ENCODE measurements around the gene SLCO3A1.

SLCO3A1 gene

DNA sequence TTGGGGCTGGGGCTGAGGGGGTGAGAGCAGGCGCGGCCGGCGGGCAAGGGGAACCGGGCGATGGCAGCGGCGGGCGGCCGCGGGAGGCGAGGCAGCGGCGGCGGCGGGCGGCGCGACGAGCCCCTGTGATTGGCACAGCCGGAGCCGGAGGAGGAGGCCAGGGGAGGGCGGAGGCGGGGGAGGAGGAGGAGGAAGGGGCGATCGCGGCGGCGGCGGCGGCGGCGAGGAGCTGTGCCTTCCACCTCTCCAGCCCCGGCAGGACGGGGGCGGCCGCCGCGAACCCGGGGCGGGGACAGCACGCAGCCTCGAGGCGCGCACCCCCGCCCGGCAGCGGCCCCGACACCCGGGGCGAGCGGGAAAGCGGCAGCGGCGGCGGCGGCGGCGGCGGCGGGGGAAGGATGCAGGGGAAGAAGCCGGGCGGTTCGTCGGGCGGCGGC, at the start of gene SLCO3A1:
Gene SLCO3A1 (plus strand): TSS at position 198 of the 437 bp plus-strand sequence.
- DNase-seq (ENCODE audit: low read depth in 2 of 2), result peak; percentile 59 to 63

GRCh38 chr15:91807122-91807521, 46.4 kb upstream of the SLCO3A1 start:
- no peak for DNase-seq (ENCODE audit: low read depth in 2 of 2)

DNA sequence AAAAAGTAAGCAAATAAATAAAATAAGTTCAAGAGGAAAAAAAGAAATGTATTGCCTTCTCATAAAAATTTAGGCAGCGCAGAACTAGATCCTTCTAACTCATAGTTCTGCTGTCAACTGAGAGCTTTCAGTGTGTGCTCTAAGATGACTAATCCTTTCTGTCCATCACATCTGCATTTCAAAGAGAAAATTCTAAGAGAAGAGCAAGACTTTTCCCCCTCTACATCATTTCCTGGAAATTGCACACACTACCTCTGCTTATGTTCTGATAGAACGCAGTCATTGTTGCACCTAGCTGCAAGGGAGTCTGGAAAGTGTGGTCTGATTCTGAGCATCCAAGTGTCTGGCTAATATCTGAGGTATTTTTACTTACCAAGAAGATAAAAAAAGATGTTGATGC, 39.6 kb upstream of the SLCO3A1 start:
- DNase-seq (ENCODE audit: low read depth in 2 of 2), result no peak

- DNase-seq (ENCODE audit: low read depth in 2 of 2), result no peak
These were observed 36.6 kb upstream of the SLCO3A1 start for GRCh38 chr15:91816942-91817341.

DNA sequence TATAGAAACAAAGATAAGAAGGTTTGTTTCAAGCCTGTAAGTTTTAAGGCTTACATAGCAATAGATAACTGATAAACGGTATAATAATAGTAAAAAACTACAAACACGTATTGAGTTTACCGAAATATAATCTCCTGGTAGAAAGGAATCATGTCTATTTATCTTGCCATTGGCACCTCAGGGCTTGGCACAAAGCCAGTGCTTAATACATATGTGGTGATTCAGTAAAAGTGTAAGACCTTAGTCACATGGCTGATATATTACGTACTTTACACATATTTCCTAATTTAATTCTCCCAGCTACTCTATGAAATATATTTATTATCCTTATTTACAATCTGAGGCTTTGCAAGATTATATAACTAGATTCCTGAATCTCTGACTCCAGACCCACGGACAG, 32.0 kb upstream of the SLCO3A1 start:
- DNase-seq (ENCODE audit: low read depth in 2 of 2), result no peak

DNA sequence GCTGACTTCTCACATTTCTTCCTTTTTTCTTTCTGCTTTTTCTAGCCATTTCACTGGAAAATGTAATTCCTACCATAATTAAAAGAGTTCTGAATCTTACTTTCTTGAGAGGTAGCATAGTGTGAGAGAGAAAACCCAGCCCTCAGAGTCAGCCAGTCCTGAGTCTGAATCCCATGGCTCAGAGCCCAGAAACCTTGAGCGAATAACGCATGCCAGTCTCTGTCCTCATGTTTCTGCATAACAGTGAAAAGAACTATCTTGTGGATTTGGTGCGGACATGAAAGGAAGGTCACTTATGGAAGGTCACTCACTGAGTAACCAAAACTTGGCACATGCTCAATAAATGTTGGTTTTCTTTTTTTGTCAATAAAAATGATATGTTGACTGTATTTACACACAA, 29.3 kb upstream of the SLCO3A1 start:
- no peak for DNase-seq (ENCODE audit: low read depth in 2 of 2)

DNA sequence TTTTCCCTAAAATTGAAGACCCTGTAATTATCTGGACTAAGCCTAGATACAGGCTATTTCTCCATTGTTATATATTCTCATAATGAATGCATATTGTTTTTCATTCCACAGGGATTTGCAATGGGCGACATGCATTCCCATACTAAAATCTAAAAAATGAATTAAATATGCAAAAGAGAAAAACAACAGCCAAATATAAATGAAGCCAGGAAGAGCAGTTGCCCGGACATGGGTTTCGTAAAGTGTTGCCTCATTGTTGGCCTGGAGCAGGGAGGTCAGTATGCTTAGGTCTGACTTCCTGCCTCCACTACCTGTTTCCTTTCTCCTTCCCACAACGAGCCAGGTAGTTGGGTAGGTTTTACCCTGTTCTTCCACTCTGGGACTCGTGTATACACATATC, 27.1 kb upstream of the SLCO3A1 start:
- no peak for DNase-seq (ENCODE audit: low read depth in 2 of 2)

- no peak for DNase-seq (ENCODE audit: low read depth in 2 of 2)
These were observed 20.5 kb upstream of the SLCO3A1 start for GRCh38 chr15:91833056-91833455.

GRCh38 chr15:91839867-91840266, 13.6 kb upstream of the SLCO3A1 start:
- DNase-seq (ENCODE audit: low read depth in 2 of 2), result no peak

GRCh38 chr15:91841861-91842260, 11.6 kb upstream of the SLCO3A1 start:
- DNase-seq (ENCODE audit: low read depth in 2 of 2), result no peak

GRCh38 chr15:91844341-91844740, 9.2 kb upstream of the SLCO3A1 start:
- DNase-seq (ENCODE audit: low read depth in 2 of 2), result no peak

- no peak for DNase-seq (ENCODE audit: low read depth in 2 of 2)
These were observed 8.6 kb upstream of the SLCO3A1 start for GRCh38 chr15:91844928-91845327.

- no peak for DNase-seq (ENCODE audit: low read depth in 2 of 2)
These were observed 7.8 kb upstream of the SLCO3A1 start for GRCh38 chr15:91845720-91846119.

DNA sequence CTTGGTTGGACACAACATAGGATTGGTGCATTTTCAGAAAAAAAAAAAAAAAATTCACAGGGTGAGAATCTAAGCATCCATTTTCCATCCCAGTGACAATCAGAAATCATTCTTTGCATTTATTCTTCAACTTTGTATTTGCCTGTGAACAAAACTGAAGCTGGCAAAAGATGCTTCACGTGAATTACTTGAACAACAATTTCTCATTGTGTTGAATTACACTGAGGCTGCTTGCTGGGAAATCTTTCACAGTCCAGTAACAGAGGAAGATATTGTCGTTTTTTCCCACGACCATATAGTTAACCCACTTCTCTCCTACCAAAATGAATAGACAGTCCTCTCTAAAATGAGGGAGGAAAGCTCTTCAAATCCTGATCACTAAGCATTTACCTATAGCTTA, 4.3 kb upstream of the SLCO3A1 start:
- no peak for DNase-seq (ENCODE audit: low read depth in 2 of 2)

DNA sequence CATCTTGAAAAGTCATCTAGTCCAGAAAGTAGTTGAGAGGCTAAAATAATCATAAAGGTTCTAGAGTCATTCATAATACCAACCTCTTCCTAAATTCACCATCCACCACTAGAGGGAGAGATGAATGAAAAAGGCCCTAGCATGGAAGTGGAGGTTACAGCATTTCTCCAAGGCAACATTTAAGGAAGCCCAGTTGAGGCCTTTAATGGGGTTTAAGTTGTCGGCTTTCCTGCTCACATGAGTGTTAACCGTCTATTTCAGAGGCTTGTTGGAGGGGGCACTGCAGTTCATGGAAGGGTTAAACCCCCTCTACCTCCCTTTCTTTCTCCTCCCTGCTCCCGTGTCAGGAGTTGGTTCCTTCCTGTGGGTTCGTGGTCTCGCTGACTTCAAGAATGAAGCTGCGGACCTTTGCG, 3.8 kb upstream of the SLCO3A1 start:
- no peak for DNase-seq (ENCODE audit: low read depth in 2 of 2)

GRCh38 chr15:91852741-91853510, 582 bp upstream of the SLCO3A1 start:
- DNase-seq (ENCODE audit: low read depth in 2 of 2), result peak in 1 of 2 donors; percentile 35

- DNase-seq (ENCODE audit: low read depth in 2 of 2), result no peak
These were observed 585 bp downstream of the SLCO3A1 start for GRCh38 chr15:91853948-91854638.

DNA sequence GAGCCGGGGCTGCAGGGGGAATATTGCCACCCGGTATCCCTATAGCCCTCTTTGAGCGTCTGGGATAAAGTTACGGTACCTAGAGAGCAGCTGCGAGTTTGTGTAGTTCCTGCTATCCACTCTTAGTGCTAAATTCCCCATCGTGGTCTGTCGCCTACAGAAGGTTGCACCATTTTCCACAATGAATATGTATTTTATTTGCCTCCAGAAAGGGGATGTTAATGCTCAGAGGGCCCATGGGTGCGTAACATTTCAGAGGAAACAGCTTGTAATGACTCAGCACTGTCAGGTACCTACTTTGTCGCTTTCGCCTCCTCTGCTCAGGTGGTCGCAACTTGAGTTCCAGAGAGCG, 1.1 kb downstream of the SLCO3A1 start:
- no peak for DNase-seq (ENCODE audit: low read depth in 2 of 2)

GRCh38 chr15:91855241-91855640, 1.7 kb downstream of the SLCO3A1 start:
- no peak for DNase-seq (ENCODE audit: low read depth in 2 of 2)

GRCh38 chr15:91855684-91856489, 2.4 kb downstream of the SLCO3A1 start:
- DNase-seq (ENCODE audit: low read depth in 2 of 2), result no peak

DNA sequence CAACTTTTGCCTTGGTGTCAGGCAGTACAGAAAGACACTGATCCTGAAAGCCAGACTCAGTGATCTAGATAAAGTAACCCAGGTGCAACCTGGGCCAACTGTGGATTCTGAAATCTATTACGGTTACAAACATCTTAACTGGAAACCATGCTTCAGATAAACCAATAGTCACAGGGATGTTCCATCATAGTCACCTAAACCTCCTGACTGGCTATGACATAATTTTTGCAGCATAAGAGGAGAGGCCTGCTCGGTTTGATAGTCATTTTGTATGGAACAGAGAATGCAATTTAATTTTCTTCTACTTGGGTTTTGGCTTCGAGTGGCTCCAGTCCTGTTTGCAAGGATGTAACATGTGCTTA, 3.7 kb downstream of the SLCO3A1 start:
- no peak for DNase-seq (ENCODE audit: low read depth in 2 of 2)

DNA sequence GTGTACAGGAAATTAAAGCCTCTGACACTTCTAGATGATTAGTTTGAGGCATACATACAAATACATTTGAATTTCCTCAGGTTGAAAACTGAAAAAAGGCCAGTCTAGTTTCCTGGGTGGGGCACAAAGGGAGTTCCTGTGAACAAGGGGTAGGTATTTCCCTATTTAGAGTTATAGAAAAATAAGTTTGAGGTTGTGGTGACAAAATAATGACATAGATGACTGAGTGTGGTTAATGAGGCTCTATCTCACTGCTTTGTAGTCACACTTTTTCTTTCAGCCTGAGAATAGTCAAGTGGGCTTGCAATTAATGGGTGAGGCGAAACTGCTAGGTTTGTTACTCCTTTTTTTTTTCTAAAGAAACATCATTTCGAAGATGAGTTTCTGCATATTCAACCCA, 4.3 kb downstream of the SLCO3A1 start:
- DNase-seq (ENCODE audit: low read depth in 2 of 2), result no peak

DNA sequence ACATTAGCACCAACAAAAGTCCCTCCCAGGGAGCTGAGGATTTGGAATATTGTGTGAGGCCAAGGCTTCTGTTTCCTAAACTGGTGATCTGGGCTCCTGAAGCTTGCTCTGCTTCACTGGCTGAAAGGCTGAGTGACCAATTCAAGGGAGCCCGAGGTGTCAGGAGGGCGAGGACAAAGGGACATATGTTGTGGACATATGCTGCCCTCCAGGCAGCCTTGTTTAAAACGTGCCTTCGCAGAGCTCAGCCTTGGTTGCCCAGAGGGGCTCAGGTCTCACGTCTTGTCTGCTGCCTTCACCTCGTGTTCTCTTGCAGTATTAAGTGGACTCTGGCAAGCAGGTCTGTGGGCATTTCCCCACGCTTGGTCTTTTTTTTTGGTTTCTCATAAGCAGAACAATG, 7.0 kb downstream of the SLCO3A1 start:
- DNase-seq (ENCODE audit: low read depth in 2 of 2), result no peak
